ENCODE results near the gene RAET1L. TPM values are rescaled to one million over a fixed set of nuclear protein-coding genes. Genes with fewer than 3 reads are reported as not detected.
"Not testable (repeated sequence)": the region's sequence is repeated elsewhere in the genome, so short reads cannot be mapped to it uniquely, and the experiment has no call there.

Gene RAET1L, protein sequence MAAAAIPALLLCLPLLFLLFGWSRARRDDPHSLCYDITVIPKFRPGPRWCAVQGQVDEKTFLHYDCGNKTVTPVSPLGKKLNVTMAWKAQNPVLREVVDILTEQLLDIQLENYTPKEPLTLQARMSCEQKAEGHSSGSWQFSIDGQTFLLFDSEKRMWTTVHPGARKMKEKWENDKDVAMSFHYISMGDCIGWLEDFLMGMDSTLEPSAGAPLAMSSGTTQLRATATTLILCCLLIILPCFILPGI
- total RNA-seq: not detected
- polyA plus RNA-seq: not detected
- long read RNA-seq, donor 1: 0 reads
- long read RNA-seq, donor 2: 0 reads
- long read RNA-seq, donor 3: 0 reads

- Histone ChIP-seq H3K36me3 (no peaks in the 10 kb centered on the region), H3K27ac (no peak within 1 kb of the TSS), H3K27me3 (peaks cover 9 to 45% (median 28%) of the 10 kb centered on the region in 9 donors), H3K9me3 (no peaks in the 10 kb centered on the region), H3K4me1 (peaks cover 0 to 14% (median 11%) of the 10 kb centered on the region in 12 donors), H3K4me3 (peak within 1 kb of the TSS in 10 of 12 donors; percentile 5 to 46 (median 33))
- intact Hi-C loops (cut with DNase I): loop anchor here in 1 of 10 donors (10.0 kb wide), 1 partner anchor 191 kb away; no protein-coding TSS in a partner anchor
- TF ChIP-seq, protein P1, sequence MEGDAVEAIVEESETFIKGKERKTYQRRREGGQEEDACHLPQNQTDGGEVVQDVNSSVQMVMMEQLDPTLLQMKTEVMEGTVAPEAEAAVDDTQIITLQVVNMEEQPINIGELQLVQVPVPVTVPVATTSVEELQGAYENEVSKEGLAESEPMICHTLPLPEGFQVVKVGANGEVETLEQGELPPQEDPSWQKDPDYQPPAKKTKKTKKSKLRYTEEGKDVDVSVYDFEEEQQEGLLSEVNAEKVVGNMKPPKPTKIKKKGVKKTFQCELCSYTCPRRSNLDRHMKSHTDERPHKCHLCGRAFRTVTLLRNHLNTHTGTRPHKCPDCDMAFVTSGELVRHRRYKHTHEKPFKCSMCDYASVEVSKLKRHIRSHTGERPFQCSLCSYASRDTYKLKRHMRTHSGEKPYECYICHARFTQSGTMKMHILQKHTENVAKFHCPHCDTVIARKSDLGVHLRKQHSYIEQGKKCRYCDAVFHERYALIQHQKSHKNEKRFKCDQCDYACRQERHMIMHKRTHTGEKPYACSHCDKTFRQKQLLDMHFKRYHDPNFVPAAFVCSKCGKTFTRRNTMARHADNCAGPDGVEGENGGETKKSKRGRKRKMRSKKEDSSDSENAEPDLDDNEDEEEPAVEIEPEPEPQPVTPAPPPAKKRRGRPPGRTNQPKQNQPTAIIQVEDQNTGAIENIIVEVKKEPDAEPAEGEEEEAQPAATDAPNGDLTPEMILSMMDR (IDR thresholded peaks at IDR 0.05): no peak
- no peak for TF ChIP-seq POLR2A (IDR thresholded peaks at IDR 0.05)
- ATAC-seq: peak in 3 of 4 donors; percentile 49 to 79 (median 62)
- 4 to 7% (median 5%) methylated on average over 24 to 36 of the region's 36 CpGs for WGBS, 4 donors
- no peak for DNase-seq
Measured at GRCh38 chr6:150025201-150025917, at the start of gene RAET1L. Gene RAET1L, minus strand, starts transcription at chr6:150025532. Its CDS starts 61 bp downstream, at chr6:150025471.

GRCh38 chr6:150075034-150075421 is 49.7 kb upstream of the RAET1L start:
- no peaks in the 10 kb centered on the region for H3K9me3 ChIP-seq
- WGBS, 4 donors: 64 to 78% (median 71%) methylated on average over 2 of the region's 2 CpGs
- no peak for ATAC-seq
- no peak overlapping the region for H3K27ac ChIP-seq
- no peak for DNase-seq
- no peak overlapping the region for H3K4me3 ChIP-seq
- peaks cover 0 to 4% (median 0%) of the 10 kb centered on the region in 12 donors for H3K4me1 ChIP-seq
- no peaks in the 10 kb centered on the region for H3K27me3 ChIP-seq
- intact Hi-C loops (cut with DNase I): loop anchor here in 2 of 10 donors (5.0 to 10.0 kb wide), 2 partner anchors 322 to 740 kb away; no protein-coding TSS in a partner anchor
- no peaks in the 10 kb centered on the region for H3K36me3 ChIP-seq
- TF ChIP-seq POLR2A (IDR thresholded peaks at IDR 0.05): no peak
- TF ChIP-seq, protein P1 (IDR thresholded peaks at IDR 0.05): no peak

GRCh38 chr6:150074396-150075033 is 49.2 kb upstream of the RAET1L start:
- H3K4me1 ChIP-seq, H3K36me3 ChIP-seq, H3K27ac ChIP-seq, ATAC-seq, H3K9me3 ChIP-seq, DNase-seq, H3K4me3 ChIP-seq, H3K27me3 ChIP-seq: not testable (repeated sequence)
- WGBS, 4 donors: 72 to 82% (median 78%) methylated on average over 4 of the region's 4 CpGs
- intact Hi-C loops (cut with DNase I): loop anchor here in 2 of 10 donors (5.0 to 10.0 kb wide), 2 partner anchors 323 to 740 kb away; no protein-coding TSS in a partner anchor

DNA sequence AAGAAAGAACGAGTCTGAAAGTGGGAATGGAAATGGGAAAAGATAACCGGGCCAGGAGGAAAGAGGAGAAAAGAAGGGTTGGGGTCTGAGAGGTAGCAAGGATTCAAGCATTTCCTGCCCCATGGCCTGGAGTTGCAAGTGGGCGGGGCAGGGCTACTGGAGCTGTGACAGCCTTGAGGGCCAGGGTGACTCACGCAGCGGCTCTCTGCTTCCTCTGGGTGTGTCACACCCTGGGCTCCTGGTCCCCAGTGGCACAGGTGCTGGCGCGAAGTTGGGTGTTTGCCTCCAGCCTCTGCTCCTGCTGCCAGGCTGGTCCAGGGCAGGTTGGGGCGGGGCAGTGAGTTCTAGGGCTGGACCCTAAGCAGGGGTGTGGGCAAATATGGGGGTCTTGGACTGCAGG is 46.9 kb upstream of the RAET1L start:
- Histone ChIP-seq H3K27me3 (no peaks in the 10 kb centered on the region), H3K36me3 (no peaks in the 10 kb centered on the region), H3K4me1 (peaks cover 0 to 13% (median 4%) of the 10 kb centered on the region in 12 donors), H3K9me3 (no peaks in the 10 kb centered on the region), H3K4me3 (no peak overlapping the region), H3K27ac (no peak overlapping the region)
- no peak for ATAC-seq
- 59 to 73% (median 67%) methylated on average over 8 of the region's 8 CpGs for WGBS, 4 donors
- peak in 3 of 5 donors; percentile 42 to 71 (median 70) for DNase-seq
- TF ChIP-seq, protein P1 (IDR thresholded peaks at IDR 0.05): no peak
- no peak for TF ChIP-seq POLR2A (IDR thresholded peaks at IDR 0.05)
- intact Hi-C loops (cut with DNase I): loop anchor here in 1 of 10 donors (10.0 kb wide), 1 partner anchor 743 kb away; no protein-coding TSS in a partner anchor
